ENCODE results near the gene PRSS48.

DNA sequence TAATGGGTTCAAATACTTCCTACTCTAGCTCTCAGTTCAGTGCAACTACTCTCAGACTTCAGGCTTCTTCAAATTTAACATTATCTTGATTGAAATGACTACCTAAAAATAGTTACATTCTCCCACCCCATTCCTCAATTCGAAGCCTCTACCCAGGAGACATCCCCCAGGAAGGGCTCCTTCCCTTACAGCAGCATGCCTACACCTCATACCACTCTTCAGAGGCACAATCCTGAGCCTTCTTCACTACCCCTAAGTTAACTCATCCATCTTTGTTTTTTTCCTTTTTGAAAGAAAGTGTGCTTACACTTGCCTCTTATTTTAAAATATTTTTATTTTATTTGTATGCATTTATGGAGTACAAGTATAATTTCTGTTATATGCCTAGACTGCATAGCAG, 17.2 kb upstream of the PRSS48 start:
- TF ChIP-seq CTCF (IDR thresholded peaks at IDR 0.05; ENCODE audit: insufficient read depth, low read depth, low read length) (no peak), EZH2 (IDR thresholded peaks at IDR 0.05; ENCODE audit: insufficient read depth, low read length) (no peak)
